Measurements from ENCODE around the gene PRMT7.

The PRMT7 gene

DNA sequence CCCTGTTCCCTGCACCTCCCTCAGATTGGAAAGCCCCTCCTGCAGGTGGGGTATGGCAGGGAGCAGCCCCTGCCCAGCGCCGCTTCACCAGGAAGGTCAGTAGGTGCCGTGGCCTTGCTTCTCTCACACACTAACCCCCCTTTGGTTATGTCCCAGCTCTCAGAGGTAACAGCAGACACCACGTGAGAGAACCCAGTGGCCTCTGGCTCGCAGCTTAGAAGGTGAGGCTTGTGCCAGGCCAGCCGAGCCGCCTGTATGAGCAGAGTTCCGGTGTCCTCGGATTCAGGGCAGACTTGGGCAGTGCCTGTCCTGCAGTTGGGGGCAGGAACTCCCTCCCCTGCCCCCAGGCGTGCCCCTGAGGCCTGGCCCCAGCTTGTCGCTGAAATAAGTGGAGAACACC, 47.1 kb downstream of the PRMT7 start:
- in situ Hi-C loops (cut with HindIII; ENCODE audit: low pct_unique_long_range_greater_than_20kb, low sequenced_read_pairs) = no loop called here
- TF ChIP-seq JUND (IDR thresholded peaks at IDR 0.05; ENCODE audit: low read depth) = no peak
- no peak for DNase-seq (ENCODE audit: low read depth in 1 of 2, low spot score in 1 of 2)

DNA sequence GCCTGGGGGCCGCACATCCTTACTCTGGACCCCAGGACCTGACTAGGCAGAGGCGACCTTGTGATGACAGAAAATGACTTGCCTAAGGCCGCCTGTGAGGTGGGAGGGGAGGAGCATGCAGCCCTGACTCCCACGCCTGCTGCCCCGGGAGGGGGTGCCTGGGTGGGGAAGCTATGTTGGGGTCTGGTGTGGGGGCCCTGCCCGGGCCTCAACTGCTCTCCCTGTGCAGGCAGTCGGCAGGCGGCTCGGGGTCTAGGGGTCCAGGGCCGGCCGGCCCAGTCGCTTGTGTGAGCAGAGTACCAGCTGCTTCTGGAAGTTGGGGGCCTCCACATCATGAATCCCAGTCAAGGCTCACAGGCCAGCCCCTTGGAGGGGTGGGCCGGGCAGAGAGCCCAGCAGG, 48.1 kb downstream of the PRMT7 start:
- TF ChIP-seq JUND (IDR thresholded peaks at IDR 0.05; ENCODE audit: low read depth) = no peak
- DNase-seq (ENCODE audit: low read depth in 1 of 2, low spot score in 1 of 2) = no peak
- in situ Hi-C loops (cut with HindIII; ENCODE audit: low pct_unique_long_range_greater_than_20kb, low sequenced_read_pairs) = no loop called here

DNA sequence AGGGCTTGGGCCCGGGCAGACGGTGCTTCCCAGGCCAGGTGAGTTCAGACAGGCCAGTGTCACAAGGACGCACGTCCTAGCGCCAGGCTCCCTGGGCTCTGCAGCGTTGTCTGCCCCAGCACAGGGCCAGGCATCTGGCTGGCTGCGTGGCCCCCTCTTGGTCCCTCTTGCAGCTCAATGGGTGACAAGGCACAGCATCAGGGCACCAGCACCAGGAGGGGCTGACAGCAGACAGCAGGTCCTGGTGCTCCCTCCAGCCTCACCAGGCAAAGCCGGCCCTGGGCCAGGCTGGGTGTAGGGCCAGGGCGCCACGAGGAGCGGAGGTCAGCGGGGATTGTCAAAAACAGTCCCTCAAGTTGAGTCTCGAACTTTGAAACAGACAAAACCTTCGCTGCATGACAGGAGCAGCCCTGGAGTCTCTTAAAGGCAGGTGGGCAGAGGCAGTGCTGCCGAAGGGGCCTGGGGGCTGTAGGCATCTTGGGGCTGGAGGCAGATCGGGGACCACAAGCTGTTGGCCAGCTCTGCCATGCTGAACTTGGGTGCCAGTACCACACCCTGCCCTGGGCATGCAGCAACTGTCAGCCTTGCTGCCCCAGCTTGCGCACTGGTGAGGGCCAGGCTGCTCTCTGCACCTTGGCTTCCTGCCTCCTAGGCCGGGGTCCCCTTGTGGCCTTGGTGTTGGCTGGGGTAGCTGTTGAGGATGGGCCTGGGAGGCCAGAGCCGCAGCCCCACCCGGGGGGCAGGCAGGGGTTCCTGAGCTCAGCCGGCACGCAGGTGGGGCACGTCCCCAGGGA, 48.8 kb downstream of the PRMT7 start:
- in situ Hi-C loops (cut with HindIII; ENCODE audit: low pct_unique_long_range_greater_than_20kb, low sequenced_read_pairs) = no loop called here
- TF ChIP-seq JUND (IDR thresholded peaks at IDR 0.05; ENCODE audit: low read depth) = no peak
- DNase-seq (ENCODE audit: low read depth in 1 of 2, low spot score in 1 of 2) = no peak

DNA sequence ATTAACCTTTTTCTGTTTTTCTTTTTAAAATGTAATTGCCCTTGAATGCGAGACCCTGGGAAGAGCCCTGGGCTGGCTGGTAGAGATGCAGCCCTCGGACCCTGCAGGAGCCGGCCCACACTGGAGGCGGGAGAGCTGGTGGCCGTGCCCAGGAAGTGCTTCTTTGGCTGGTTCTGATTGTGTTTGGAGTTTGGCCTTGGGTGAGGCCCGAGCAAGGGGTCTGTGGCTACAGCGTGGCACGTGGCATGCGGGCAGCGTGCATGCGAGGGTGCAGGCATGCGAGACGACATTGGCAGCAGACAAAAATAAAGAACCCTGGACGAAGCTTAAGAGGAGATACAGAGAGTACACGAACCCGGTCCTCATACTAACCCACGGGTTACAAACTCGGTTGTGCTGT, 49.7 kb downstream of the PRMT7 start:
- TF ChIP-seq JUND (IDR thresholded peaks at IDR 0.05; ENCODE audit: low read depth) = no peak
- in situ Hi-C loops (cut with HindIII; ENCODE audit: low pct_unique_long_range_greater_than_20kb, low sequenced_read_pairs) = no loop called here
- DNase-seq (ENCODE audit: low read depth in 1 of 2, low spot score in 1 of 2) = no peak

DNA sequence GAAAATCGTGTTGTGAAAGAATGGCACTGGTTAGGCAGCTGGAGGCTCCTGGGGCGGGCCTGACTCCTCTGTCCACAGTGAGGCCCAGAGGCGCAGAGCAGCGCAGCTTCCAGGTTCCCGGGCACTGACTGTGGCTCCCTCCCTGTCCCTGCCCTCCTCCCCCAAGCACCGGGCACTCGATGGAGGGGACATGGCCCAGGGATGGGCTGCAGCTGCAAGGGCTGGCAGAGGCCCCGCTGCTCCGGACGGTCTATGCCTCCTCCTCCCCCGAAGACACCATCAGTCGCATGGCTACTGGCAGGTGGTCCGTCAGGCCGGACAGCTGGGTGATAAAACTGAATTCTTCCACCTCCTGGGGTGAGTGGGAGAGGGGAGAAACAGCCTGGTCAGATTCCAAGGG, 50.1 kb downstream of the PRMT7 start:
- in situ Hi-C loops (cut with HindIII; ENCODE audit: low pct_unique_long_range_greater_than_20kb, low sequenced_read_pairs) = no loop called here
- no peak for TF ChIP-seq JUND (IDR thresholded peaks at IDR 0.05; ENCODE audit: low read depth)
- no peak for DNase-seq (ENCODE audit: low read depth in 1 of 2, low spot score in 1 of 2)

DNA sequence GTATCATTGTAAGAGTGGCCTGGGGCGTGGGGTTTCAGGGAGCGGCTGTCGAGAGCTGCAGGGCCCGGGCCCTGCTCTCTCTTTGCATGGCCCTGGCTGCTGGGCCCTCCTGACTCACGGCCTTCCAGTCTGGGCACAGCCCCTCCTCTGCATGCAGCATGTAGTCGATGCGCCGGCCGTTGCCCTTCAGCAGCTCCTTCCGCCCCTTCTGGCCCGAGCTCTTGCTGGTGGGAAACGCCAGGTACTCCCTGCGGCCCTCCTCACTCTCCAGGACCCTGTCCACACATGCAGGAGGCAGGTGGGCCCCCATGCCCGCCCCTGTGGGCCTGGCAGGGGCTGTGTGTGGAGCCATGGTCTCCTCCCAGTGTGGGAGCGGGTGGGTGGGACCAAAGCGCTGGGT, 50.7 kb downstream of the PRMT7 start:
- in situ Hi-C loops (cut with HindIII; ENCODE audit: low pct_unique_long_range_greater_than_20kb, low sequenced_read_pairs) = no loop called here
- DNase-seq (ENCODE audit: low read depth in 1 of 2, low spot score in 1 of 2) = no peak
- no peak for TF ChIP-seq JUND (IDR thresholded peaks at IDR 0.05; ENCODE audit: low read depth)

DNA sequence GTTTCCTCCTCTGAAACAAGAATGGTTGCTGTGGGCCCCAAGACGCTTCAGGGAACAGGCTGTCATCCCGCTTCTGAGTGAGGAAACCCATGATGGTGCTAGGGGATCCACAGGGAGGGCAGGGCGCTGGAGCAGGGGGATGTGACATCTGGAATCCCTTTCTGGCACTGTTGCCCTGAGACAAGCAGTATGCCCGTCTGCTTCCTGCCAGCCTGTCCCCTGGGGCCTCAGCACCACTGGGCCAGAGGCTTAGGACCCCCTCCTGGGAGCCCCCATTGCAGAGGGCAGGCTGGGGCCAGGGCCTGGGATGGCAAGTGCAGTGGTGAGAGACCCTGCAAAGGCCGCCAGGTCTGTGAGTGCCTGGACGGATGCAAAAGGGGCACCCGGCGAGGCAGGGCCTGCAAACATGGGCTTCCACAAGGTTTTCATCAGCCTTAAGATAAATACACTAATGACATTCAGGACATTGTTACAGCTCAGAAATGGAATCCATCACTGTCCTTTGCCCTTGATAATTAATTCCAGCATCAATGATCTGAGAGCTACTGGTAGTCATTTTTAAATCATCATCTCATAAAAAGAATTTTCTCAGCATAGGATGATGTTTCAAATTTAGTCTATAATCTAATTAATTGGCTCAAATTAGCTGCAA, 51.6 kb downstream of the PRMT7 start:
- in situ Hi-C loops (cut with HindIII; ENCODE audit: low pct_unique_long_range_greater_than_20kb, low sequenced_read_pairs) = no loop called here
- no peak for DNase-seq (ENCODE audit: low read depth in 1 of 2, low spot score in 1 of 2)
- TF ChIP-seq JUND (IDR thresholded peaks at IDR 0.05; ENCODE audit: low read depth) = no peak

DNA sequence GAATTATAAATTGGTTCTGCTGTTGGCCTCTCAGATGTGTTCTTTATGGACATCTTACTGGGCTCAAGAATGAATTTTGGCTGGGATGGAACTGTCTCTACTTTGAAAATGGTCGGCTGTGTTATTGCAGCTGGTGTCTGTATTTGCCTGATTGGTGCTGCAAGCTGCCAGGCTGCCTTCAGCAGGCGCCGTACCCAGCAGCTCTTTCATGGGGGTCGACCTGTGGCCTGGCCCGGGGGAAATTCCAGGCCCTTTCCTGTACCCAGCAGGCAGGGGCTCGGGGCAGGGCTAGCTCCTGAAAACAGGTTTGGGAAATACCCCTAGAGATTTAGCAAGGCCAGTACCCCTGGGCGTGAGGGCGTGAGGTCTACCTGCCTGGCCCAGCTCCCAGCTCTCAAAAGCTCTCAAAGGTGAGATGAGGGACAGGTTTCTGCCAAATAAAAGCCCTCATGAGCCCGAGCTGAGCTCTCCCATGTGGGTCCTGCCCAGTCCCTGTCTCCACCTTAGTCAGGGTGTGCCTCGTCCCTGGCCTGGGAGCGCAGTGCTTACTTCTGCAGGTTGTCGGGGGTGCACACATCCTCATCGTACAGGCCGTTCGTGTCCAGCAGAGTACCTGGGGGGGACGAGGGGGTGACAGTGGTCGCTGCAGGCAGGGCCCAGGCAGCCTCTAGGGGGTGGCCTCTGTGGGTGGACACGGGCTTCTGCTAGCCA, 52.3 kb downstream of the PRMT7 start:
- in situ Hi-C loops (cut with HindIII; ENCODE audit: low pct_unique_long_range_greater_than_20kb, low sequenced_read_pairs) = no loop called here
- no peak for TF ChIP-seq JUND (IDR thresholded peaks at IDR 0.05; ENCODE audit: low read depth)
- DNase-seq (ENCODE audit: low read depth in 1 of 2, low spot score in 1 of 2) = no peak

DNA sequence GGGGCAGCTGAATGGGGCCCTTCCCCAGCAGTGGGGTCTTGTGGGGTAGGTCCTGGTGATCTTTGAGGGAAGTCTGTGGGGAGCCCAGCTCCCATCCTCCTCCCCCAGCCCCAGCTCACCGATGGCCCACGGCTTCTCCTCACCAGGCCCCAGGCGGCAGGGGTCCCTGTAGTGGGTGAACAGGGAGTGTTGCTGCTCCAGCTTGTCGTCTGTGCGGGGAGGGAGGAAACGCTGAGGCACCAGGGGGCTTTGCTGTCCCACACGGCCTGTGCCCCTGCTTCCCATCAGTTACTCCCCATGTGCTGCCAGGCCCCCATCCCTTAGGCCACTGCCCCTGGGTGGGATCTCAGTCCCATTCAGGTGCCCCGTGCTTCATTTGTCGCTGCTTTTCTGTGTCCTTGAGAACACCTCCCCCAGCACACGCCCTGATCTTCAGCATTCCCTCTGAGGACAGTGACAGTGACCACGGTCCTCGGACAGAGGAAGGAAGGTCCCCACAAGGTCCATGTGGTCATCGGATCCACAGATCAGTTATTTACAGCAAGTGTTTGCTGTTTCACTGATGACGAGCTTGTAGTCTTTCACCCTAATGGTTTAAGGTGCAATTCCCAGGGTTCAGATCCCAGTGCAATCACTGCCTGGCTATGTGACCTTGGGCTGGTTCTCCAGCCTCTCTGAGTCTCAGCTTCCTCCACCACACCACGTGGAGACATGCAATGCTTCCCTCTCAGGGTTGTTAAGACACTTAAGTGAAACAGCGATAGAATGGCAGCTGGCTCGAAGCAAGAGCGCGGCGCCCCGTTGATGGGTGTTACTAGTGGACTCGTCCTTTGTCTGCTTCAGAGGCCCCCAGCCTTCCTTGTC, 53.1 kb downstream of the PRMT7 start:
- DNase-seq (ENCODE audit: low read depth in 1 of 2, low spot score in 1 of 2) = no peak
- in situ Hi-C loops (cut with HindIII; ENCODE audit: low pct_unique_long_range_greater_than_20kb, low sequenced_read_pairs) = no loop called here
- TF ChIP-seq JUND (IDR thresholded peaks at IDR 0.05; ENCODE audit: low read depth) = no peak

DNA sequence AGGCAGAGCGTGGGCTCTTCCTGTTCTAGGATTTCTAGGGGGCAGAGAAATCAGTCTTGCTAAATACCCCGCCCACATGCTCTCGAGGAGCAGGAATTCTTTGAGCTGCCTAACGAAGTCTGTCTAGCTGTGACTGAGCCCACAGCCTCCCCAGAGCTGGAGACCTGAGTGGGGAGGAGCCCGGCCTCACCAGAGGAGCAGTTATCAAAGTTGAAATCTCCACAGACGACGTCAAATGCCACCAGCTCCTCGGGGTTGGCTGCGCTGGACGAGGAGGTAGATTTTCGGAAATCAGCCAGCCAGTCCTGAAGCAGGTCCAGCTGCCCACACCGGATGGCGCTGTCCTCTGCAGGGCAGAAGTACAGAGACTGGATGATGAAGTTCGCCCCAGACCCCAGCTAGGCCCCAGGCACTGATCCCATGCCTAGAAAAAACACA, 53.8 kb downstream of the PRMT7 start:
- in situ Hi-C loops (cut with HindIII; ENCODE audit: low pct_unique_long_range_greater_than_20kb, low sequenced_read_pairs) = no loop called here
- TF ChIP-seq JUND (IDR thresholded peaks at IDR 0.05; ENCODE audit: low read depth) = no peak
- DNase-seq (ENCODE audit: low read depth in 1 of 2, low spot score in 1 of 2) = no peak

DNA sequence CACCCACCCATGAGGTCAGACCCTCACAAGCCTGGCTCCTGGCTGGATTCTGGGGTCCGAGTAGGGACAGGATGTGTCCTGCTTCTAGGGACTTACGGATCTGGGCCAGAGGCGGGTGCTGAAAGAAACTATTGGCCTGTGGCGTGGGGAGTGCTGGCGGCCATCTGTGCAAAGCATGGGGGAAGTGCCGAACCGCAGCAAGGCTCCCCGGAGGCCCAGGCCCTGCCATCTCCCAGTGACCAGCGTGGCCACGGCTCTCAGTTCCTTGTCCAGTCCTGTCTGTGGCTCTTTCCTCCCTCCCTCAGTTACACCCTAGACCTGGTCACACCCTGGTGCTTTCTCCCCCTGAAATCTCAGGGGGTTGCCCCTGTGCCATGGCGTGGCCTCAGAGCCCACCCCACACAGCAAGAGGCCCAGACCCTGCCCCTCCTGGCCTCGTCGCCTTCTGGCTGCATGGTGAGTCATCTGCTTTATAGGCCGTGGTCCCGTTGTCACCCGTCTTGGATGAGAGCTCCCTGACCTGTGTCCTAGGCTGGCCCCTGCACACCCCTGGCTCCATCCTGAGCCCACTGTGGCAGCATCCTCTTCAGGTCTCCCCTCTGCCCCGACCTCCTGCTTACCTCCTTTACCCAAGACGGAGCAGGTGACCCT, 54.5 kb downstream of the PRMT7 start:
- in situ Hi-C loops (cut with HindIII; ENCODE audit: low pct_unique_long_range_greater_than_20kb, low sequenced_read_pairs) = no loop called here
- DNase-seq (ENCODE audit: low read depth in 1 of 2, low spot score in 1 of 2) = no peak
- no peak for TF ChIP-seq JUND (IDR thresholded peaks at IDR 0.05; ENCODE audit: low read depth)

DNA sequence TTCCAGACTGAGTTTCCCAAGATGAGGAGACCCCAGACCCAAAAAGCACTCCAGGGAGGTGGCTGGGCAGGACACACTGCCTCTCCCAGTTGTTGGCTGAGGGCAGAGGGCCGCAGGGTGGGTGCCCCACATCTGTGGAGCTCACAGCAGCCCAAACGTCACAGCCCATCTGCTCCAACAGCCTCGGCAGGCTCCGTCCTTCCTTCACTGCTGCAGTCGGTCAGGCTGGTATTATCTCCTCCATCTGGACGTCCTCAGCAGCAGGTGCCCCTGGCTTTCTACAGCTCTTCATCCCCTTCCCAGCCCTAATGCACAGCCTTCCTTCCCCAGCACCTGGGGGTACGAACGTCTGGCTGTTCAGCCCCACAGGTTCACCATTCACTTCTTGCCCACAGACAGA, 55.2 kb downstream of the PRMT7 start:
- in situ Hi-C loops (cut with HindIII; ENCODE audit: low pct_unique_long_range_greater_than_20kb, low sequenced_read_pairs) = no loop called here
- TF ChIP-seq JUND (IDR thresholded peaks at IDR 0.05; ENCODE audit: low read depth) = no peak
- DNase-seq (ENCODE audit: low read depth in 1 of 2, low spot score in 1 of 2) = no peak

All from T47D (cell line).